MCF 10A (cell line): ENCODE measurements around the gene CD7. TPM values are rescaled to one million over a fixed set of nuclear protein-coding genes. Genes with fewer than 3 reads are reported as not detected.

Experiments used
- BruUV-seq: library from RNA; stranded (reverse); fragments of 400-500 nt; replicated peaks from 2 replicates; lab custom pipeline; 2021; lab: Mats Ljungman, UMichigan
- CTCF ChIA-PET: fragments of 300-600 bp; sonication (Branson Sonifier 250); formaldehyde crosslinking; extraction: SDS; loops from one replicate; lab custom pipeline; 2021; ENCODE audit warnings: antibody characterized with exemption, inconsistent platforms; lab: Yijun Ruan, JAX
- POLR2A ChIA-PET: fragments of 300-600, 350-650 bp; sonication (Branson Sonifier 250); formaldehyde crosslinking; extraction: SDS; loops from one replicate; lab custom pipeline; 2020; ENCODE audit warnings: antibody characterized with exemption, inconsistent platforms; lab: Yijun Ruan, JAX
- DNase-seq: peaks from one replicate; pipeline ENCODE4 v3.0.0-alpha.2; 2018; ENCODE audit not compliant: unreplicated experiment
- H3K27ac Mint-ChIP-seq: one replicate; pipeline ENCODE4 v1.8.0; 2022; ENCODE audit warnings: mild to moderate bottlenecking, low read depth, mixed read lengths; ENCODE audit not compliant: unreplicated experiment
- H3K27me3 Mint-ChIP-seq: one replicate; pipeline ENCODE4 v1.8.0; 2022; ENCODE audit warnings: mixed read lengths; ENCODE audit not compliant: insufficient read depth, unreplicated experiment
- H3K36me3 Mint-ChIP-seq: one replicate; pipeline ENCODE4 v1.8.0; 2022; ENCODE audit warnings: mild to moderate bottlenecking, moderate library complexity, mixed read lengths; ENCODE audit not compliant: insufficient read depth, unreplicated experiment
- H3K4me1 Mint-ChIP-seq: one replicate; pipeline ENCODE4 v1.8.0; 2022; ENCODE audit warnings: mixed read lengths; ENCODE audit not compliant: insufficient read depth, unreplicated experiment
- H3K4me3 Mint-ChIP-seq: one replicate; pipeline ENCODE4 v1.8.0; 2022; ENCODE audit warnings: mild to moderate bottlenecking, moderate library complexity, mixed read lengths; ENCODE audit not compliant: unreplicated experiment
- H3K9me3 Mint-ChIP-seq: one replicate; pipeline ENCODE4 v1.8.0; 2022; ENCODE audit warnings: mixed read lengths; ENCODE audit not compliant: unreplicated experiment
- intact Hi-C: fragments of 100-400 bp; cut with micrococcal nuclease; formaldehyde crosslinking; loops from 2 replicates; pipeline ENCODE4 v1.14.1; 2022
- total RNA-seq: library from RNA; stranded (reverse); gene quantifications from 2 replicates; pipeline ENCODE4 v1.2.3, GENCODE V29; 2022
- TF ChIP-seq, protein P1 (sequence below): fragments of 200-600 bp; IDR thresholded peaks from one replicate; pipeline ENCODE4 v1.8.0; 2022; ENCODE audit warnings: antibody characterized with exemption, mild to moderate bottlenecking; ENCODE audit not compliant: unreplicated experiment

CD7 gene
- total RNA-seq, 1 experiment from 2014 or later: 0.63 TPM

DNA sequence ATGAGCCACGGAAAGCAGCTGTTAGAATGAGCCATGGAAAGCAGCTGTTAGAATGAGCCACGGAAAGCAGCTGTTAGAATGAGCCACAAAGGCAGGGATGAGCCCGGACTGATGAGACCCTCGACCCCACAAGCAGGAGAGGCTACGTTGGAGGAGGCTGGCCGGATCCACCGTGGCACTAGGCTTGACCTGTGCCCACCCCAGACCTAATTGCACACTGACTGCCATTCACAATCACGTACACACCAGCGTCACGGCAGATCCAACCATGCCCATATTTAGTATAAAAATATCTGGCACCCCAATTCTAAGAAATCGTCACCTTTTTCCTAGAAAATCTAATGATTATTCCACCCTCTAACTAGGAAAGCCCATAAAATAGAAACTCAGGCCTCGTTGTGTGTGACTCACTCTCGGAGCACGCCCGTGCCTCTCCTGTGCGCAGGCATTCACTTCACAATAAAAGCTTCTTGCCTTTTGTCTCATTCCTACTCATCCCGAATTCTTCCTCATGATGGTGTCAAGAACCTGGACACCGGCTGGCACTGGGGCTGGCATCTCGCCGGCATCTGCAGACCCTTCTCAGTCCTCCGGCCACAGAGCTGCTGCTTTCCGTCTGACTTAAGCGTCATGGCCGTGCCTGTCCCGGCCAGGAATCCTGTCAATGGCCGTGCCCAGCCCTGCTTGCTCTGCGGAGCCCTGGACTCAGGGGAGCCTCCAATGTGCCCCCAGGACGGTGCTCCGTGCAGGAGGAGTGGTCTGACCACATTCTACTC lies 21.6 kb upstream of the CD7 start:
- BruUV-seq: TSS peak; percentile 96
- TF ChIP-seq, protein P1, sequence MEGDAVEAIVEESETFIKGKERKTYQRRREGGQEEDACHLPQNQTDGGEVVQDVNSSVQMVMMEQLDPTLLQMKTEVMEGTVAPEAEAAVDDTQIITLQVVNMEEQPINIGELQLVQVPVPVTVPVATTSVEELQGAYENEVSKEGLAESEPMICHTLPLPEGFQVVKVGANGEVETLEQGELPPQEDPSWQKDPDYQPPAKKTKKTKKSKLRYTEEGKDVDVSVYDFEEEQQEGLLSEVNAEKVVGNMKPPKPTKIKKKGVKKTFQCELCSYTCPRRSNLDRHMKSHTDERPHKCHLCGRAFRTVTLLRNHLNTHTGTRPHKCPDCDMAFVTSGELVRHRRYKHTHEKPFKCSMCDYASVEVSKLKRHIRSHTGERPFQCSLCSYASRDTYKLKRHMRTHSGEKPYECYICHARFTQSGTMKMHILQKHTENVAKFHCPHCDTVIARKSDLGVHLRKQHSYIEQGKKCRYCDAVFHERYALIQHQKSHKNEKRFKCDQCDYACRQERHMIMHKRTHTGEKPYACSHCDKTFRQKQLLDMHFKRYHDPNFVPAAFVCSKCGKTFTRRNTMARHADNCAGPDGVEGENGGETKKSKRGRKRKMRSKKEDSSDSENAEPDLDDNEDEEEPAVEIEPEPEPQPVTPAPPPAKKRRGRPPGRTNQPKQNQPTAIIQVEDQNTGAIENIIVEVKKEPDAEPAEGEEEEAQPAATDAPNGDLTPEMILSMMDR: no peak
- intact Hi-C loops: loop anchor here (2.0 kb wide), 1 partner anchor 254 kb away; no protein-coding TSS in a partner anchor
- H3K27me3 Mint-ChIP-seq: no peaks in the 10 kb centered on the region
- peak overlapping the region; percentile 63 for H3K4me3 Mint-ChIP-seq
- peaks cover 6% of the 10 kb centered on the region for H3K36me3 Mint-ChIP-seq
- ChIA-PET CTCF (interaction anchor here (0.7 to 3.0 kb wide), 3 partner anchors 13 to 363 kb away, joined by 3 to 14 read pairs (median 4); no protein-coding TSS in a partner anchor), POLR2A (interaction anchor here (0.6 to 2.2 kb wide), 9 partner anchors 39 to 253 kb away, joined by 3 to 20 read pairs (median 4); partner anchors contain the start of gene FOXK2)
- peaks cover 23% of the 10 kb centered on the region for H3K4me1 Mint-ChIP-seq
- no peaks in the 10 kb centered on the region for H3K9me3 Mint-ChIP-seq
- DNase-seq: peak; percentile 87
- H3K27ac Mint-ChIP-seq: peak overlapping the region; percentile 93

DNA sequence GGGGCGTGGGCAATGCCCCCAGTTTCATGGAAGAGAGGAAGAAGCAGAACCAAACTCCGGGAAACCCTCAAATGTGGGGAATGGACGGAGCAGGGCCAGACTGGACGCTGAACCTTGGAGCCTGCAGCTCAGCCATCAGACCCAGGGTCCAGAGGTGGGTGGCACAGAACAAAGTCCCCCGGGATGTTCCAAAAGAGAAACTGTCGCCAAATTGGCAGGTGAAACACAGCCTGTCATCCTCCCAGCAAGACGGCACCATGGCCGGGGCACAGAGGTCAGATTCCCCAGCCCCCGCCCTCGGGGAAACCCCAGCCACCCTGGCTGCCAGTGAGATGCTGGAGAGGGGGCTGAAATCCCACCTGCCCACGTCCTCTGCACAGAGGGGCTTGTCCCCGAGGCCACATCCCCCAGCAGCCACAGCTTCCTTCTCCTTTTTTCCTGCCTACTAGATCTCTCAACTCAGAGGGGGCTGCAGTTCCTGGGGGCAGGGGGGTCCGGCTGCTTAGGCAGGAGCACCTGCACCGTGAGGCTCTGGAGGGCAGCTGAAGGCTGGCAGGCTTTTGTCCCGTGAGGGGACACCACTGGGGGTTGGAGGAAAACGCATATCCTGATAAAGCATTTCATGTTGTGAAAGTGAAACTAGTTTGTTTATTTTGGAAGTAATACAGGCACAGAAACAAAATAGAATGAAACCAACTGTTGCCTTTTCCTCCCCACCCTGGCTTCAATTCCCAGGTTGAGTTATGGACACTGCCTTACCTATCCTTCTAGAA lies 17.4 kb upstream of the CD7 start:
- Mint-ChIP-seq H3K27ac (peak overlapping the region; percentile 55), H3K4me3 (peak overlapping the region; percentile 68), H3K36me3 (peaks cover 6% of the 10 kb centered on the region), H3K4me1 (peaks cover 30% of the 10 kb centered on the region), H3K27me3 (no peaks in the 10 kb centered on the region), H3K9me3 (no peaks in the 10 kb centered on the region)
- peak; percentile 71 for DNase-seq
- intact Hi-C loops: no loop called here
- ChIA-PET POLR2A (interaction anchor here (0.5 to 4.7 kb wide), 8 partner anchors 37 to 194 kb away, joined by 3 to 88 read pairs (median 4); no protein-coding TSS in a partner anchor), CTCF (interaction anchor here (0.9 kb wide), 1 partner anchor 16 kb away, joined by 3 read pairs; no protein-coding TSS in a partner anchor)
- TF ChIP-seq, protein P1: no peak
- no TSS peak for BruUV-seq

DNA sequence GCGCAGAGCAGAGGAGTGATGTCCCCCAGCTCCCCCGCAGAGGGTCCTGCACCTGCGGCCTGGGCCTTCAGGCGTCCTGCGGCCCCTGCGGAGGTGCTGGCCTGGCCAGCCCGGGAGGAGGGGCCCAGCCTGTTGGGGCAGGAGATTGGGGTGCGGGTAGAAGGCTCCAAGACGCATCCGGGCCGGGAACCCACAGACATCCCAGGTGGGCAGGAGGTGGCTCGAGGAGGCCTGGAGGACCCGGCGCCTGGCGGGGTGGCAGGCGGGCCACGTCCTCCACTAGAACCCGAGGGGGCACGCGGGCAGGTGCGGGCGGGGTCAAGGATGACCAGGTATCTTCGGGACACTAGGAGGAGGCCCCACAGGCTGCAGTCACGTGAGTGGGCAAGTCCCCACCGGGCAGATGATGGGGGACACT lies 16.8 kb upstream of the CD7 start:
- CTCF ChIA-PET: no interaction called here
- H3K4me1 Mint-ChIP-seq: peaks cover 27% of the 10 kb centered on the region
- H3K36me3 Mint-ChIP-seq: peaks cover 6% of the 10 kb centered on the region

More for the DNA sequence above, 16.8 kb upstream of the CD7 start:
- intact Hi-C loops: no loop called here
- Mint-ChIP-seq H3K27me3 (no peaks in the 10 kb centered on the region), H3K9me3 (no peaks in the 10 kb centered on the region), H3K4me3 (peak overlapping the region; percentile 68), H3K27ac (no peak overlapping the region)
- POLR2A ChIA-PET: interaction anchor here (0.5 to 4.7 kb wide), 14 partner anchors 36 to 194 kb away, joined by 3 to 88 read pairs (median 7); partner anchors contain the start of gene FOXK2
- TF ChIP-seq, protein P1: no peak
- no peak for DNase-seq
- BruUV-seq: no TSS peak
